Stimulated activated CD8-positive, alpha-beta memory T cell treated with anti-CD3 and anti-CD28 coated beads, Interleukin-2, amount 100 ng/mL, for 48 hours (primary cell): ENCODE data around the gene SSTR5.
"Not testable (repeated sequence)": the region's sequence is repeated elsewhere in the genome, so short reads cannot be mapped to it uniquely, and the experiment has no call there.

ENCODE experiments used
- DNase-seq, 2 donors: peaks; one replicate each; pipeline ENCODE4 v3.0.0-alpha.2; 2020; ENCODE audit warnings: low read depth in 2 of 2

Gene SSTR5

GRCh38 chr16:1072526-1073261, at the start of gene SSTR5:
Gene SSTR5 (plus strand): TSS chr16:1072747. CDS start chr16:1078869, 6,122 bp downstream.
- DNase-seq: no peak

- no peak for DNase-seq
These were observed 48.4 kb upstream of the SSTR5 start for GRCh38 chr16:1024138-1024537.

GRCh38 chr16:1025183-1025809, 47.3 kb upstream of the SSTR5 start:
- not testable (repeated sequence) for DNase-seq

- no peak for DNase-seq
These were observed 46.3 kb upstream of the SSTR5 start for GRCh38 chr16:1026057-1026783.

GRCh38 chr16:1026784-1027500, 45.6 kb upstream of the SSTR5 start:
- DNase-seq: no peak

GRCh38 chr16:1027501-1027815, 45.1 kb upstream of the SSTR5 start:
- DNase-seq: no peak

GRCh38 chr16:1028056-1028455, 44.5 kb upstream of the SSTR5 start:
- DNase-seq: no peak

- DNase-seq: no peak
These were observed 43.9 kb upstream of the SSTR5 start for GRCh38 chr16:1028524-1029258.

GRCh38 chr16:1029259-1029545, 43.3 kb upstream of the SSTR5 start:
- no peak for DNase-seq

GRCh38 chr16:1030473-1030901, 42.1 kb upstream of the SSTR5 start:
- no peak for DNase-seq

- no peak for DNase-seq
These were observed 40.9 kb upstream of the SSTR5 start for GRCh38 chr16:1031666-1032065.

- no peak for DNase-seq
These were observed 39.9 kb upstream of the SSTR5 start for GRCh38 chr16:1032607-1033006.

- no peak for DNase-seq
These were observed 39.3 kb upstream of the SSTR5 start for GRCh38 chr16:1033128-1033679.

- DNase-seq: no peak
These were observed 38.1 kb upstream of the SSTR5 start for GRCh38 chr16:1034230-1035065.

GRCh38 chr16:1035066-1035415, 37.5 kb upstream of the SSTR5 start:
- DNase-seq: no peak

- DNase-seq: no peak
These were observed 36.4 kb upstream of the SSTR5 start for GRCh38 chr16:1036166-1036565.

GRCh38 chr16:1036726-1037393, 35.7 kb upstream of the SSTR5 start:
- DNase-seq: no peak

GRCh38 chr16:1037394-1038257, 34.9 kb upstream of the SSTR5 start:
- DNase-seq: no peak

- no peak for DNase-seq
These were observed 33.6 kb upstream of the SSTR5 start for GRCh38 chr16:1038932-1039331.
